Thyroid gland (tissue), 4 donors: ENCODE data around the gene TRIM5. TPM values are rescaled to one million over a fixed set of nuclear protein-coding genes. Genes with fewer than 3 reads are reported as not detected.
"Not testable (repeated sequence)": the region's sequence is repeated elsewhere in the genome, so short reads cannot be mapped to it uniquely, and the experiment has no call there.

Source experiments
- DNase-seq, 2 donors: peaks; one replicate each; pipeline ENCODE4 v3.0.0-alpha.2; 2019
- H3K27ac ChIP-seq, 3 donors: fragments of 200-600 bp; sonication (generic); 1 replicate in 2 of 3; 2 replicates in 1 of 3; pipeline ENCODE4 v1.5.1; 2016 to 2019; ENCODE audit warnings: mild to moderate bottlenecking in 1 of 3, moderate library complexity in 1 of 3
- H3K27me3 ChIP-seq: fragments of 200-600 bp; sonication (generic); one replicate; pipeline ENCODE4 v1.5.1; 2019
- H3K36me3 ChIP-seq, 2 donors: fragments of 200-600 bp; sonication (generic); one replicate each; pipeline ENCODE4 v1.5.1; 2016 to 2019
- H3K4me1 ChIP-seq, 2 donors: fragments of 200-600 bp; sonication (generic); one replicate each; pipeline ENCODE4 v1.5.1; 2017 to 2019
- H3K4me3 ChIP-seq, 3 donors: fragments of 200-600 bp; sonication (generic); replicated peaks in 1 of 3; 1 replicate in 2 of 3; 2 replicates in 1 of 3; pipeline ENCODE4 v1.5.1; 2016; ENCODE audit warnings: mild to moderate bottlenecking in 1 of 3
- H3K9me3 ChIP-seq: fragments of 200-600 bp; sonication (generic); one replicate; pipeline ENCODE4 v1.5.1; 2017
- CTCF ChIP-seq, 6 experiments: fragments of 200-600 bp in 3 of 6; fragments of 450-650 bp in 3 of 6; sonication (generic) in 3 of 6; IDR thresholded peaks; one replicate each; pipeline ENCODE4 v1.5.1; 2016 to 2019; ENCODE audit warnings: antibody characterized with exemption in 6 of 6, mild to moderate bottlenecking in 2 of 6, inconsistent platforms in 1 of 6, moderate library complexity in 1 of 6
- POLR2A ChIP-seq, 2 donors: fragments of 450-650 bp; IDR thresholded peaks; one replicate each; pipeline ENCODE4 v1.6.1; 2017; ENCODE audit warnings: antibody characterized with exemption in 2 of 2, mild to moderate bottlenecking in 2 of 2, moderate library complexity in 1 of 2
- WGBS, 2 donors: methylation state at CpG; one replicate each; pipeline ENCODE4 v1.1.5; 2017; 5-methylcytosine and 5-hydroxymethylcytosine counted together
- intact Hi-C: fragments of 100-400 bp; cut with DNase I; formaldehyde crosslinking; loops from one replicate; pipeline ENCODE4 v1.15.1; 2023
- total RNA-seq, 4 donors: library from RNA; depleted of rRNA; stranded (reverse); fragments of >200 nt; gene quantifications; one replicate each; pipeline ENCODE4 v1.2.3, GENCODE V29; 2016

The TRIM5 gene
- total RNA-seq, 4 donors from 2014 or later, result 20.8 to 61.5 (median 43.3) TPM

- Histone ChIP-seq H3K27me3 (no peaks in the 10 kb centered on the region), H3K9me3 (no peaks in the 10 kb centered on the region), H3K27ac (no peak overlapping the region), H3K4me1 (no peaks in the 10 kb centered on the region), H3K4me3 (no peak overlapping the region), H3K36me3 (no peaks in the 10 kb centered on the region)
- intact Hi-C loops, result no loop called here
- TF ChIP-seq POLR2A (IDR thresholded peaks at IDR 0.05) (no peak), CTCF (IDR thresholded peaks at IDR 0.05) (no peak)
- DNase-seq, result no peak
- WGBS, 2 donors, result 75 to 87% methylated on average over 1 of the region's 1 CpG
Measured at GRCh38 chr11:5695580-5695979, 10.7 kb upstream of the TRIM5 start.

- H3K27me3 ChIP-seq, result no peaks in the 10 kb centered on the region
- no peak overlapping the region for H3K4me3 ChIP-seq
- WGBS, 2 donors, result 86 to 92% methylated on average over 1 of the region's 1 CpG
- H3K27ac ChIP-seq, result no peak overlapping the region
- TF ChIP-seq CTCF (IDR thresholded peaks at IDR 0.05) (no peak), POLR2A (IDR thresholded peaks at IDR 0.05) (no peak)
- intact Hi-C loops, result no loop called here
- H3K36me3 ChIP-seq, result no peaks in the 10 kb centered on the region
- no peaks in the 10 kb centered on the region for H3K4me1 ChIP-seq
- no peak for DNase-seq
- H3K9me3 ChIP-seq, result no peaks in the 10 kb centered on the region
Measured at GRCh38 chr11:5694642-5695041, 9.8 kb upstream of the TRIM5 start.

- H3K4me1 ChIP-seq, result peaks cover 5 to 7% of the 10 kb centered on the region in 2 donors
- H3K9me3 ChIP-seq, result no peaks in the 10 kb centered on the region
- no peak overlapping the region for H3K4me3 ChIP-seq
- no peak overlapping the region for H3K27ac ChIP-seq
- WGBS, 2 donors, result 76 to 80% methylated on average over 3 of the region's 3 CpGs
- no peaks in the 10 kb centered on the region for H3K36me3 ChIP-seq
- no peak for TF ChIP-seq POLR2A (IDR thresholded peaks at IDR 0.05)
- no peak for TF ChIP-seq CTCF (IDR thresholded peaks at IDR 0.05)
- no peak for DNase-seq
- intact Hi-C loops, result no loop called here
- no peaks in the 10 kb centered on the region for H3K27me3 ChIP-seq
Measured at GRCh38 chr11:5691964-5692361, 7.1 kb upstream of the TRIM5 start.

GRCh38 chr11:5691238-5691963 is 6.5 kb upstream of the TRIM5 start:
- Histone ChIP-seq H3K4me3 (peak overlapping the region in 1 of 3 donors; percentile 27), H3K27ac (peak overlapping the region in 2 of 3 donors; percentile 82 to 92)
- DNase-seq, H3K9me3 ChIP-seq, intact Hi-C loops, H3K36me3 ChIP-seq, H3K4me1 ChIP-seq, H3K27me3 ChIP-seq: not testable (repeated sequence)
- WGBS, 2 donors, result 68 to 74% methylated on average over 12 of the region's 12 CpGs

- H3K4me1 ChIP-seq, result peaks cover 5 to 7% of the 10 kb centered on the region in 2 donors
- TF ChIP-seq POLR2A (IDR thresholded peaks at IDR 0.05) (no peak), CTCF (IDR thresholded peaks at IDR 0.05) (no peak)
- H3K36me3 ChIP-seq, result no peaks in the 10 kb centered on the region
- peak overlapping the region in 2 of 3 donors; percentile 0 to 27 for H3K4me3 ChIP-seq
- H3K9me3 ChIP-seq, result no peaks in the 10 kb centered on the region
- intact Hi-C loops, result no loop called here
- no peak for DNase-seq
- peak overlapping the region; percentile 80 to 92 (median 82) for H3K27ac ChIP-seq
- no peaks in the 10 kb centered on the region for H3K27me3 ChIP-seq
- 51 to 63% methylated on average over 5 of the region's 5 CpGs for WGBS, 2 donors
Measured at GRCh38 chr11:5690736-5691135, 5.9 kb upstream of the TRIM5 start.
